ENCODE results near the gene OTOGL.

GRCh38 chr12:80193865-80194264 is 94.5 kb downstream of the OTOGL start:
- no peak for TF ChIP-seq CTCF (IDR thresholded peaks at IDR 0.05)
- TF ChIP-seq POLR2A (IDR thresholded peaks at IDR 0.05): no peak
